Activated CD4-positive, CD25-positive, alpha-beta regulatory T cell (primary cell): ENCODE data around the gene GDPD3.
A peak's percentile ranks its signal among the peaks of the same experiment; 100 is the strongest.

Source experiments
- DNase-seq, 4 experiments: peaks; one replicate each; lab custom pipeline; 2025; lab: John Stamatoyannopoulos, UW

The GDPD3 gene

GRCh38 chr16:30095166-30096078, 17.9 kb downstream of the GDPD3 start:
- DNase-seq, result no peak

DNA sequence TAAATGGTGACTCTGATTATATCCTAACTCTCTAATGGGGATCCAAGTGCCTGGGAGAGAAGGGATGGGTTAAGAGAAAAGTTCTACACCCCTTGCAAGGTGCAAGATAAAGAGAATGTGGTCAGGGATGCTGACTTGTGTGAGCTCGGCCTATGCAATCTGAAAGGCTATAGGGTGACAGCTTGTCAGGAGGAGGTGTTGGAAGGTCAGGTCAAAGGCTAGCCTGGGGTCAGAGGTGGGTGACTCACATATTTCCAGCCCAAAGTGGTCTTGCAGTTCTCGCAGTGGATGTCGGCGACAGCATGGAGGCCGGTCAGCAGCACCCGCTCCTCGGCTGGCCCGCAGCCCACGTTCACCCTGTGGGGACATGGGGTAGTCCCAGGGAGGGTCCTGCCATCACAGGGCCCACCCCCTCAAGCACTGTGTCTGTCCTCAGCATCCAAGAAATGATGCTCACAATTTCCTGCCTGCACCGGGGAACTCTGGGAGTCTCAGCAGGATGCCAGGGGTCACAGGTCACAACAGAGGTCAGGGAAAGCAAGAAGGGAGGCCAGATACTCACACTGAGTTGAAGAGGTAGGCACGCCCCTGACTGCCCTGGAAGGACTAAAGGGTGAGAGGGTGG, 18.7 kb downstream of the GDPD3 start:
- no peak for DNase-seq

DNA sequence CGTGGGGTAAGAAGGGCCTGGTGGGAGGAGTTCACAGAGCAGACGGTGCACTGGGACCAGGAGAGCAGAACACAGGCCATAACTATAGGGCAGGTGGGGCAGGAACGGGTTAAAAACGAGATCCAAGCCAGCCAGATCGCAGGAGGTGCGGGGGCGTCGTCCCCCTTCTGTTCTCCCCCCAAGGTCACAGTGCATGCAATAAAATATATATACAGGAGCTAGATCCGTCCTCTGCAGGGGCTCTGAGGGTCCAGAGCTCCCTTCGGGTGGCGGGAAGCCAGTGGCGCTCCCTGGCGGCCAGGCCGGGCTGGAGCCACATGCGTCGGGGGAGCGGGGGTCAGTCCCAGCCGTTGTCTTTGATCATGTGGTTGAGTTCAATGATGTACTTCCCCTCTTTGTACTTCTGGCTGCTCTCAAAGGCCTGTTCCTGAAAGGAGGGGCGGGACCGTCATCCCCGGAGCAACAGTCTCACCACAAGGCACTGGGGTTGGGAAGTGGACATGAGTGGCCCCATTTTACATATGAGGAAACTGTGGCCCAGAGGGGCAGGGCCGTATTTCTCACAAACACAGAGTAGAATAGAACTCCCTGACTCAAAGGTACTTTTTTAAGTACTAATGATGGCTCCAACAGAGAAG, 20.8 kb downstream of the GDPD3 start:
- DNase-seq, result peak; percentile 30 to 50 (median 41)

- DNase-seq, result peak; percentile 85 to 92 (median 90)
Observed at GRCh38 chr16:30091474-30092372, 21.6 kb downstream of the GDPD3 start, which contains the start of gene TBX6. Gene TBX6, minus strand, starts transcription at chr16:30091924. Its CDS starts 731 bp downstream, at chr16:30091193.

- DNase-seq, result no peak
Observed at GRCh38 chr16:30090610-30091331, 22.6 kb downstream of the GDPD3 start.

DNA sequence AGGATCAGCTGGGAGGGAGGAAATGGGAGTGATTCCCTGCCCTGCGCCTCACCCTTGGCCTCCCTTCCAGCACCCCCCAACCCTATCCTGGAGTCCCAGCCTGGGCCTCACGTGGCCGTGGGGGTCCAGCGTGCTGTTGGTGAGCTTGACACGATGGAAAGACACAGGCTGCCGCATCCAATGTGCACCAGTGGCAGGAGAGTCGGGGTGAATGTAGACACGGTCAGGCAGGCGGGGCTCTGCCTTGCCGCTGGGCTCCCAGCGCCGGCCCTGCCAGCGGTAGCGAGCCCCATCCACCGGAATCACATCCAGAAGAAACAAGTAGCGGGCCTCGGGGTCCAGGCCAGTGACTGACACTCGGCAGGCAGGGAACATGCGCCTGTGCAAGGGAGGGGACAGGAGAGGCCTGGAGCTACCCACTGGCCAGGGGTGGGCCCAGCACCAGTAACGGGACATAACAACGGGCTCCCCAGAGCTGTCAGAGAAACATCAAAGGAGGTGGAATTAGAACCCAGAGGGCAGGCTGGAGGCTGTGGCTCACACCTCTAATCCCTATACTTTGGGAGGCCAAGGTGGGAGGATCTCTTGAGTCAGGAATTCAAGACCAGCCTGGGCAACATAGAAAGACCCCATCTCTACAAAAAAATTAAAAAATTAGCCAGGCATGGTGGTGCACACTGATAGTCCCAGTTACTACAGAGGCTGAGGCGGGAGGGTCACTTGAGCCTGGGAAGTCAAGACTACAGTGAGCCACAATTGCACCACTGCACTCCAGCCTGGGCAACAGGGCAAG, 24.3 kb downstream of the GDPD3 start:
- no peak for DNase-seq

DNA sequence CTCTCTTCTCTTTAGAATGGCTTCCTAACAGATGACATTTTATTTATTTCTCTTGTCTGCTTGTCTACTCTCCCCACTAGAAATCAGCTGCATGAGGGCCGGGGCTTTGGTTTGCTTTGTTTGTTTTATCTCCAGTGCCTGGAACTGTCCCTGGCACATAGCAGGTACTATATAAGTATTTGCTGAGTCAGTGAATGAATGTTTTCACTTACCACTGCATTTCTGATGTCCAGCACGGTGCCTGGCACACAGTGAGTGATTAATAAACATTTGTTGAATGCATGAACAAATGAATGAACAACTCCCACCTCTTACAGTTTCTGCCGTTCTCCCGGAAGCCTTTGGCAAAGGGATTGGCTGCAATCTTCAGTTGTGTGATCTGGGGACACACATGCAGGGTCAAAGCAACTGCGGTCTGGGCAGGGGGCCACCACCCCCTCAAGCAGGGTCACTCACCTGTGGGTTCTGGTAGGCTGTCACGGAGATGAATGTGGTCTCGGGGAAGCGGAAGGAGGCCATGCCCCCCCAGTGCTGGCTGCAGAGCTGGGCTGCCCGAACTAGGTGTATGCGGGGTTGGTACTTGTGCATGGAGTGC, 25.0 kb downstream of the GDPD3 start:
- no peak for DNase-seq

GRCh38 chr16:30087181-30087898, 26.0 kb downstream of the GDPD3 start:
- DNase-seq, result no peak

DNA sequence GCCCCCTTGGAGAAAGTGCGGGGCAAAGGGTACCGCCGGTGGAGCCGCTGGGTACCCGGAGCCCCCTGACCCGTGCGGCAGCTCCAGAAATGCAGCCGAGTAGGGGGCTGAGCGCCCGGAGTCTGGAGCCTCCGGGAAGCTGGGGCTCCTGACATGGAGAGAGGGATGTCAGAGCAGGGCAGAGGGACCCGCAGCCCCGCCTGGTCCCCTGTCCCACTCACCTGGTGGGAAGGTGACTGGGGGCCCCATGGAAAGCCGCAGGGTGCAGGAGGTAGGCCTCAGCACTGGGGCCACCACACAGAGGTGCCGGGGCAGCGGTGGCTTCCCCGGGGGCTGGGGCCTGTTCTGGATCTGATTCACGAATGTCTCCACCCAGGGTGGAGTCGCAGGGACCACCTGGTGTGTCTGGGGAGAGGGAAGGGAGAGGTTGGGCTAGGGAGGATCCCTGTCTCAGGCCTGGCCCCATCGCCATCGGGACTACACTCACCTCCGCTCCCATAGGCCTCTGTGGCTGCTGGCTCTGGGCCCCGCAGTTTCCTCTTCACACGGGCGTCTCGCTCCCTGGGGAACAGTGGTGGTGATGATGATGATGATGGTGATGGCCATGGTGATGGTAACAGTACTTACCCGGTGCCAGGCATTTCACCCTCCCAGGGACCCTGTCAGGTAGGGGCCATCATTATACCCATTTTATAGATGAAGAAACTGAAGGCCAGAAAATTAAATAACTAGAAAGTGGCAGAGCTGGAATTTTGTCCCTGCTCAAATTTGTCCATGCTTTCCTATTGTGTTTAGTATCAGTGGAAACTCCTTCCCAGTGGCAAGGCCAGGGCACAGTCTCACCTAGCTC, 26.8 kb downstream of the GDPD3 start:
- DNase-seq, result no peak

DNA sequence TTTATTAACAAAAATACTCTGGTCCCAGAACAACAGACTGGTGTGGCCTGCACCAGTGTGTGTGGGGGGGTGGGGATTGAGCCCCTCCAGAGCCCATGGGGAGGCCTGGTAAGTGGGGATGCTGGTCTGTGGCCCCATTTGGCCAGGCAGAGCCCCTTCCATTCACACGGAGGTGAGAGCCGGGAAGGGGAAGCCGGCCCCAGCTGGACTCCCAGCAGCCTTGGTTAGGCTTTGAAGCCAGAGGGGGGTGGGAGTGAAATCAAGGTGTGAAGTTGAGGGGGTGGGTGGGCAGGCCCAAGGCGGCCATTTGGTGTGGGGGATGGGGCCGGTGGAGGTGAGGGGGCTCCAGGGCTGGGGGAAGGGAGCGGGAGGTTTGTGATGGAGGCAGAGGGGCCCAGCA, 27.5 kb downstream of the GDPD3 start:
- DNase-seq, result no peak

DNA sequence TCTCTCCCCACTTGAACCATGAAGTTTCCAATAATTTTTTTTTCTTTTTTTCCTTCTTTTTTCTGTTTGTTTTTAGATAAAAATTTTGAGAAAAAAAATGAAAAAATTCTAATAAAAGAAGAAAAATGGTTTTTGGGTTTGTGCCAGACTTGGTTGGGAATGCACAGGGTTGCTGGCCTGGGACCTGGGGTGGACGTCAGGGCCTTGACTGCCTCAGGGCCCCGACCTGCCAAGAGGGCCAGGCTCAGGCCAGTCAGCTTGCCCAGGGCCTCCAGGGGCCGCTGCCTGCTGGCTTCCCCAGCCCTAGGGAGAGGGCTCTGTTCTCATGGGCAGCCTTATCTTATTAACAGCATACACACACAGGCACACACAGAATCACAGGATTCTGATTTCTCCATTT, 28.1 kb downstream of the GDPD3 start:
- no peak for DNase-seq

GRCh38 chr16:30084816-30085159, 28.5 kb downstream of the GDPD3 start:
- DNase-seq, result no peak

DNA sequence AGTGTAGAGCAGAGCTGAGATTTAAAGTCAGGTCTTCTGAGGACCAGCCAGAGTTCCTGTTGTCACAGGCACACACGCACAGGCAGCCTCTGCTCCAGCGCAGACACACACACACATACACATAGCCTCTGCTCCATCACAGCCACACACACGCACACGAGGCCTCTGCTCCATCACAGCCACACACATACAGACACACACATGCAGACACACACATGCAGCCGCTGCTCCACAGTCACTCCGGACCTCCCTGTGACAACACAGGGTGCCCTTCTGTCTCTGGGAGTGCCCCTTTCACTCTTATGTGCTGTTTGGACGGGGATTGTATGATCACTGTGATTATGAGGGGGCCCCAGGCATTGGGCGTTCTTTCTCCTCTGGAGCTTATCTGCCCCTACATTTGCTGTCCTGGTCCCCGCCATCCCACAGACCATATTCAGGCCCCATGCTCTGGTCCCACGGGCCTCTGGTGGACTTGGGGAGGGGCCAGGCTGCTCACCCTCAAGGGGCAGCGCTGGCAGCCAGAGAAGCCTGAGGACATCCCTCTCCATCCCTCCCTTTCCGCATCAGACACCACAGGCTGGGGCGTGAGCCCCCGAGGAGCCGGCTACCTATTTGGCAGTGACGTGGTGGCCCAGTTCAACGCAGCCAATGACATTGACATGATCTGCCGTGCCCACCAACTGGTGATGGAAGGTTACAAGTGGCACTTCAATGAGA, 29.1 kb downstream of the GDPD3 start:
- no peak for DNase-seq

DNA sequence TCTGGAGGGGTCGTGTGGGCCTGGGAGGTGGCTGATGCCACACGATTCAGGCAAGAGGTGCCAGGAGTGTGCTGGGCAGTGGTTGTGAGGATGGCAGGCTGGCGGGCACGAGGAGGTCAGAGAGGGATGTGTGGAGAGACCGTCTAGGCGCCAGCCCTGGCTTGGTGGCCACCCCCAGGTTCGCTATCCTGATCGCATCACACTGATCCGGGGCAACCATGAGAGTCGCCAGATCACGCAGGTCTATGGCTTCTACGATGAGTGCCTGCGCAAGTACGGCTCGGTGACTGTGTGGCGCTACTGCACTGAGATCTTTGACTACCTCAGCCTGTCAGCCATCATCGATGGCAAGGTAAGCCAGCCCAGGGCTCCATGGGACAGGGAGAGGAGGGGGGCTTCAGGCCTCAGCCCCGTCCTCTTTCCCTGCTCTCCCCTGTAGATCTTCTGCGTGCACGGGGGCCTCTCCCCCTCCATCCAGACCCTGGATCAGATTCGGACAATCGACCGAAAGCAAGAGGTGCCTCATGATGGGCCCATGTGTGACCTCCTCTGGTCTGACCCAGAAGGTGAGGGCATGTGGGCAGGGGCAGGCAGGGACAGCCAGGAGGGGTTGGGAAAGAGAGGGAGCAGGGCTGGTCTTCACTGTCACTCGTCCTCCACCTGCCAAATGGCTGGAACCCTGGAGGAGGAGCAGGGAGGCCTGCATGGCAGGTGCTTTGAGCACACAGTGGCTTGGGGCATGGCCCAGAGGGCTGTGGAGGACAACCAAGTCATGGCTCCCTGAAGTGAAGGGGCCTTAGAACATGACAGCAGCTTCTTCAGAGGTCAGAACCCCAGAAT, 29.9 kb downstream of the GDPD3 start:
- no peak for DNase-seq

DNA sequence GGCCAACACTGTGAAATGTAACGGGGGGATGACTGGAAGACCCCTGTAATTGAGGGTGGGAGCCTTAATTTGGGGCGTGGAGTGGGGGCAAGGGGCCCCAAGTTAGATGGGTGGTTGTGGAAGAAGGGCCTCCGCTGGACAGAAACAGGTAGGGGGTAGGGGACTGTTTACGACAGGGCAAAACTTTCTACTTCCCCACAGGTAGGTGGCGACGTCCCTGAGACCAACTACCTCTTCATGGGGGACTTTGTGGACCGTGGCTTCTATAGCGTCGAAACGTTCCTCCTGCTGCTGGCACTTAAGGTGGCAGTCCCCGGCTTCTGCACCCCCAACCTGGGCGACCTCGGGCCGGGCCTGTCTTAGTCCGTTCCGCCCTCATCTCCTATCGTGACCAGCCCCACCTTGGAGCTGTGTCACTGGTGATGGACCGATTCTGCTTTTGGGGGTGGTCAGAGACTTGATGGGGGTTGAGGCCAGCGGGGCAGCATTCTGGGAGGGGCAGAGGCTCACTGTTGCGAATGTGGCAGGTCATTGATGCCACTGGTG, 30.7 kb downstream of the GDPD3 start:
- no peak for DNase-seq

DNA sequence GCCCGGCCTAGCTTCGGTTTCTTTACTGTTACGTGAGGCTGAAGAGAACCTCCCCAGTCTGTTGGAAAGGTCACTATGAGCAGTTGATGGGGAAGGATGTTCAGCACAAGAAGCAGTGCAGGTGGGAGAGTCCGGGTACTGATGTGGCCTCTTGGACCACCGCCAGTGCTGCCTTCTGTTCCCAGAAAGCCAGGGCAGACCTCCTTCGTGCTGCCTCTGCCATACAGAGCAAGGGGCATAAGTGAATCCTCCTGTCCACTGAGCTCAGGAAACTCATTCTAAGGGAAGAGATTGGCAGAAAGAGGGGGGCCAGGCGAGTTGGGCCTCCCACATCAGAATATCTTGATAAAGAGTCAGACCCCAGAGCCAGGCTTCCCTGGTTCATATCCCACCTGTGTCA, 33.9 kb downstream of the GDPD3 start:
- no peak for DNase-seq
